ENCODE data around the gene DSC1. TPM values are rescaled to one million over a fixed set of nuclear protein-coding genes. Genes with fewer than 3 reads are reported as not detected.

Gene DSC1
- total and polyA plus RNA-seq, 2 of the 4 experiments (the other 2 are of a cell fraction), result not detected

GRCh38 chr18:31203096-31203793 lies 40.6 kb upstream of the DSC1 start:
- H3K23ac ChIP-seq (ENCODE audit: low read depth, low read length), result no peak overlapping the region
- no peak overlapping the region for H2AK5ac ChIP-seq (ENCODE audit: low read depth, low read length)
- intact Hi-C loops (cut with micrococcal nuclease) (no loop called here), dilution Hi-C loops (cut with HindIII; ENCODE audit: low sequenced_read_pairs, unreplicated experiment) (no loop called here), in situ Hi-C loops (cut with MboI; ENCODE audit: low sequenced_read_pairs) (no loop called here)
- no peak overlapping the region for H4K91ac ChIP-seq (ENCODE audit: insufficient read depth, low read depth, low read length)
- no peaks in the 10 kb centered on the region for H3K27me3 ChIP-seq (ENCODE audit: control insufficient read depth, insufficient read depth, low read length)
- POLR2A ChIA-PET (ENCODE audit: unreplicated experiment), result no interaction called here
- no peak for TF ChIP-seq SMC3 (IDR thresholded peaks at IDR 0.05; ENCODE audit: low read depth, low read length)
- no TSS peak for BruUV-seq (replicated peaks)
- no peak overlapping the region for H3K4me3 ChIP-seq (ENCODE audit: insufficient read depth, low read depth, low read length)
- no peaks in the 10 kb centered on the region for H3K36me3 ChIP-seq (ENCODE audit: control insufficient read depth, insufficient read depth, low read length)
- H2AFZ ChIP-seq (replicated peaks; ENCODE audit: low read length, poor library complexity), result no peak overlapping the region
- no peak for ATAC-seq (ENCODE audit: low read depth)
- no peak overlapping the region for H4K5ac ChIP-seq (ENCODE audit: low read depth, low read length)
- H3K9me3 ChIP-seq (ENCODE audit: control insufficient read depth, insufficient read depth, low read length), result 0 out of 2 replicates have a peak, but pooled peaks cover 2% of the 10 kb centered on the region
- no peak overlapping the region; the same call in 1 of the 2 replicates for H3K4me2 ChIP-seq (ENCODE audit: low read depth, low read length)
- no peak overlapping the region for H4K8ac ChIP-seq (ENCODE audit: low read depth in 2 of 2, low read length in 2 of 2)
- H3K27ac ChIP-seq (ENCODE audit: insufficient read depth, low read length), result no peak overlapping the region
- no peaks in the 10 kb centered on the region for H4K20me1 ChIP-seq (ENCODE audit: insufficient read depth, low read length)
- H3K18ac ChIP-seq (ENCODE audit: low read depth, low read length), result no peak overlapping the region
- H3K4me1 ChIP-seq (ENCODE audit: control insufficient read depth, insufficient read depth, low read length), result no peaks in the 10 kb centered on the region
- no CpG with 5 or more reads among the region's 9 CpGs for WGBS, 2 experiments (ENCODE audit: extremely low coverage in 2 of 2, insufficient read length in 1 of 2)
- H3K9ac ChIP-seq (ENCODE audit: low read depth, low read length), result no peak overlapping the region
- no peak overlapping the region for H3K14ac ChIP-seq (replicated peaks; ENCODE audit: low read depth, low read length)
- H3K4ac ChIP-seq (ENCODE audit: low read depth, low read length), result no peak overlapping the region
- no peak overlapping the region for H3K56ac ChIP-seq (ENCODE audit: extremely low read depth, insufficient read depth, low read length)
- H2BK20ac ChIP-seq (ENCODE audit: low read depth, low read length), result no peak overlapping the region
- no peak for DNase-seq
- CTCF ChIA-PET, result interaction anchor here (0.6 kb wide), 1 partner anchor 14 kb away, joined by 3 read pairs; no protein-coding TSS in a partner anchor
- H2AK9ac ChIP-seq (replicated peaks; ENCODE audit: low read depth, low read length, poor library complexity), result no peak overlapping the region
- no peak overlapping the region for H2BK5ac ChIP-seq (ENCODE audit: low read depth, low read length, poor library complexity, severe bottlenecking)
- no peak overlapping the region for H2BK120ac ChIP-seq (ENCODE audit: low read depth, low read length)
- no peak overlapping the region for H2BK15ac ChIP-seq (ENCODE audit: low read depth, low read length)
- no peaks in the 10 kb centered on the region for H3K9me1 ChIP-seq (ENCODE audit: insufficient read depth, low read length)
- H3K79me1 ChIP-seq (ENCODE audit: low read depth in 1 of 2, low read length in 2 of 2), result no peaks in the 10 kb centered on the region
